ENCODE data around the gene S100A2. TPM values are rescaled to one million over a fixed set of nuclear protein-coding genes. Genes with fewer than 3 reads are reported as not detected.

S100A2 gene
- total and polyA plus RNA-seq, 2 experiments from 2014 or later, result 0.66 to 0.89 TPM

GRCh38 chr1:153612111-153612754 is 46.6 kb upstream of the S100A2 start (continued):
- TF ChIP-seq, protein P1, sequence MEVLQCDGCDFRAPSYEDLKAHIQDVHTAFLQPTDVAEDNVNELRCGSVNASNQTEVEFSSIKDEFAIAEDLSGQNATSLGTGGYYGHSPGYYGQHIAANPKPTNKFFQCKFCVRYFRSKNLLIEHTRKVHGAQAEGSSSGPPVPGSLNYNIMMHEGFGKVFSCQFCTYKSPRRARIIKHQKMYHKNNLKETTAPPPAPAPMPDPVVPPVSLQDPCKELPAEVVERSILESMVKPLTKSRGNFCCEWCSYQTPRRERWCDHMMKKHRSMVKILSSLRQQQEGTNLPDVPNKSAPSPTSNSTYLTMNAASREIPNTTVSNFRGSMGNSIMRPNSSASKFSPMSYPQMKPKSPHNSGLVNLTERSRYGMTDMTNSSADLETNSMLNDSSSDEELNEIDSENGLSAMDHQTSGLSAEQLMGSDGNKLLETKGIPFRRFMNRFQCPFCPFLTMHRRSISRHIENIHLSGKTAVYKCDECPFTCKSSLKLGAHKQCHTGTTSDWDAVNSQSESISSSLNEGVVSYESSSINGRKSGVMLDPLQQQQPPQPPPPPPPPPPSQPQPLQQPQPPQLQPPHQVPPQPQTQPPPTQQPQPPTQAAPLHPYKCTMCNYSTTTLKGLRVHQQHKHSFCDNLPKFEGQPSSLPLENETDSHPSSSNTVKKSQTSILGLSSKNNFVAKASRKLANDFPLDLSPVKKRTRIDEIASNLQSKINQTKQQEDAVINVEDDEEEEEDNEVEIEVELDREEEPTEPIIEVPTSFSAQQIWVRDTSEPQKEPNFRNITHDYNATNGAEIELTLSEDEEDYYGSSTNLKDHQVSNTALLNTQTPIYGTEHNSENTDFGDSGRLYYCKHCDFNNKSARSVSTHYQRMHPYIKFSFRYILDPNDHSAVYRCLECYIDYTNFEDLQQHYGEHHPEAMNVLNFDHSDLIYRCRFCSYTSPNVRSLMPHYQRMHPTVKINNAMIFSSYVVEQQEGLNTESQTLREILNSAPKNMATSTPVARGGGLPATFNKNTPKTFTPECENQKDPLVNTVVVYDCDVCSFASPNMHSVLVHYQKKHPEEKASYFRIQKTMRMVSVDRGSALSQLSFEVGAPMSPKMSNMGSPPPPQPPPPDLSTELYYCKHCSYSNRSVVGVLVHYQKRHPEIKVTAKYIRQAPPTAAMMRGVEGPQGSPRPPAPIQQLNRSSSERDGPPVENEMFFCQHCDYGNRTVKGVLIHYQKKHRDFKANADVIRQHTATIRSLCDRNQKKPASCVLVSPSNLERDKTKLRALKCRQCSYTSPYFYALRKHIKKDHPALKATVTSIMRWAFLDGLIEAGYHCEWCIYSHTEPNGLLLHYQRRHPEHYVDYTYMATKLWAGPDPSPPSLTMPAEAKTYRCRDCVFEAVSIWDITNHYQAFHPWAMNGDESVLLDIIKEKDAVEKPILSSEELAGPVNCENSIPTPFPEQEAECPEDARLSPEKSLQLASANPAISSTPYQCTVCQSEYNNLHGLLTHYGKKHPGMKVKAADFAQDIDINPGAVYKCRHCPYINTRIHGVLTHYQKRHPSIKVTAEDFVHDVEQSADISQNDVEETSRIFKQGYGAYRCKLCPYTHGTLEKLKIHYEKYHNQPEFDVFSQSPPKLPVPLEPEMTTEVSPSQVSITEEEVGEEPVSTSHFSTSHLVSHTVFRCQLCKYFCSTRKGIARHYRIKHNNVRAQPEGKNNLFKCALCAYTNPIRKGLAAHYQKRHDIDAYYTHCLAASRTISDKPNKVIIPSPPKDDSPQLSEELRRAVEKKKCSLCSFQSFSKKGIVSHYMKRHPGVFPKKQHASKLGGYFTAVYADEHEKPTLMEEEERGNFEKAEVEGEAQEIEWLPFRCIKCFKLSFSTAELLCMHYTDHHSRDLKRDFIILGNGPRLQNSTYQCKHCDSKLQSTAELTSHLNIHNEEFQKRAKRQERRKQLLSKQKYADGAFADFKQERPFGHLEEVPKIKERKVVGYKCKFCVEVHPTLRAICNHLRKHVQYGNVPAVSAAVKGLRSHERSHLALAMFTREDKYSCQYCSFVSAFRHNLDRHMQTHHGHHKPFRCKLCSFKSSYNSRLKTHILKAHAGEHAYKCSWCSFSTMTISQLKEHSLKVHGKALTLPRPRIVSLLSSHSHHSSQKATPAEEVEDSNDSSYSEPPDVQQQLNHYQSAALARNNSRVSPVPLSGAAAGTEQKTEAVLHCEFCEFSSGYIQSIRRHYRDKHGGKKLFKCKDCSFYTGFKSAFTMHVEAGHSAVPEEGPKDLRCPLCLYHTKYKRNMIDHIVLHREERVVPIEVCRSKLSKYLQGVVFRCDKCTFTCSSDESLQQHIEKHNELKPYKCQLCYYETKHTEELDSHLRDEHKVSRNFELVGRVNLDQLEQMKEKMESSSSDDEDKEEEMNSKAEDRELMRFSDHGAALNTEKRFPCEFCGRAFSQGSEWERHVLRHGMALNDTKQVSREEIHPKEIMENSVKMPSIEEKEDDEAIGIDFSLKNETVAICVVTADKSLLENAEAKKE (CRISPR knock-in tag; IDR thresholded peaks at IDR 0.05), result no peak
- TF ChIP-seq ZNF114 (CRISPR knock-in tag; IDR thresholded peaks at IDR 0.05) (no peak), STAT1 (IDR thresholded peaks at IDR 0.05; ENCODE audit: unreplicated experiment) (no peak), NANOG (IDR thresholded peaks at IDR 0.05; ENCODE audit: borderline replicate concordance) (no peak), JUNB (IDR thresholded peaks at IDR 0.05; ENCODE audit: unreplicated experiment) (no peak), CREB1 (CRISPR knock-in tag; IDR thresholded peaks at IDR 0.05; ENCODE audit: low read depth) (no peak), EZH2 (IDR thresholded peaks at IDR 0.05; ENCODE audit: low read depth, unreplicated experiment) (no peak)
- TF ChIP-seq, protein P2, sequence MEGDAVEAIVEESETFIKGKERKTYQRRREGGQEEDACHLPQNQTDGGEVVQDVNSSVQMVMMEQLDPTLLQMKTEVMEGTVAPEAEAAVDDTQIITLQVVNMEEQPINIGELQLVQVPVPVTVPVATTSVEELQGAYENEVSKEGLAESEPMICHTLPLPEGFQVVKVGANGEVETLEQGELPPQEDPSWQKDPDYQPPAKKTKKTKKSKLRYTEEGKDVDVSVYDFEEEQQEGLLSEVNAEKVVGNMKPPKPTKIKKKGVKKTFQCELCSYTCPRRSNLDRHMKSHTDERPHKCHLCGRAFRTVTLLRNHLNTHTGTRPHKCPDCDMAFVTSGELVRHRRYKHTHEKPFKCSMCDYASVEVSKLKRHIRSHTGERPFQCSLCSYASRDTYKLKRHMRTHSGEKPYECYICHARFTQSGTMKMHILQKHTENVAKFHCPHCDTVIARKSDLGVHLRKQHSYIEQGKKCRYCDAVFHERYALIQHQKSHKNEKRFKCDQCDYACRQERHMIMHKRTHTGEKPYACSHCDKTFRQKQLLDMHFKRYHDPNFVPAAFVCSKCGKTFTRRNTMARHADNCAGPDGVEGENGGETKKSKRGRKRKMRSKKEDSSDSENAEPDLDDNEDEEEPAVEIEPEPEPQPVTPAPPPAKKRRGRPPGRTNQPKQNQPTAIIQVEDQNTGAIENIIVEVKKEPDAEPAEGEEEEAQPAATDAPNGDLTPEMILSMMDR (conservative IDR thresholded peaks at IDR 0.05; ENCODE audit: low read depth in 2 of 2), result no peak
- TF ChIP-seq, protein P3, sequence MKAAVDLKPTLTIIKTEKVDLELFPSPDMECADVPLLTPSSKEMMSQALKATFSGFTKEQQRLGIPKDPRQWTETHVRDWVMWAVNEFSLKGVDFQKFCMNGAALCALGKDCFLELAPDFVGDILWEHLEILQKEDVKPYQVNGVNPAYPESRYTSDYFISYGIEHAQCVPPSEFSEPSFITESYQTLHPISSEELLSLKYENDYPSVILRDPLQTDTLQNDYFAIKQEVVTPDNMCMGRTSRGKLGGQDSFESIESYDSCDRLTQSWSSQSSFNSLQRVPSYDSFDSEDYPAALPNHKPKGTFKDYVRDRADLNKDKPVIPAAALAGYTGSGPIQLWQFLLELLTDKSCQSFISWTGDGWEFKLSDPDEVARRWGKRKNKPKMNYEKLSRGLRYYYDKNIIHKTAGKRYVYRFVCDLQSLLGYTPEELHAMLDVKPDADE (IDR thresholded peaks at IDR 0.05), result no peak

Data from GM23338 (cell line).